Neuronal stem cell (in vitro differentiated cells): ENCODE measurements around the gene YOD1.

Experiments used
- DNase-seq: peaks from one replicate; pipeline ENCODE4 v3.0.0-alpha.2; 2013; ENCODE audit warnings: low spot score
- H2AFZ ChIP-seq: one replicate; pipeline ENCODE4 v1.6.1; 2013; ENCODE audit warnings: mild to moderate bottlenecking, low read length, inconsistent platforms
- H2AK5ac ChIP-seq: 2 replicates; pipeline ENCODE4 v1.6.1; 2013; ENCODE audit warnings: low read depth, mild to moderate bottlenecking, inconsistent platforms, low read length, moderate library complexity, mixed read lengths
- H2BK120ac ChIP-seq: 2 replicates; pipeline ENCODE4 v1.6.1; 2013; ENCODE audit warnings: low read depth, mild to moderate bottlenecking, inconsistent platforms, low read length, moderate library complexity, mixed read lengths
- H2BK12ac ChIP-seq: one replicate; pipeline ENCODE4 v1.6.1; 2013; ENCODE audit warnings: low read length, inconsistent platforms
- H2BK15ac ChIP-seq: 2 replicates; pipeline ENCODE4 v1.6.1; 2013; ENCODE audit warnings: mild to moderate bottlenecking, low read length, inconsistent platforms, mixed read lengths
- H2BK5ac ChIP-seq: one replicate; pipeline ENCODE4 v1.6.1; 2013; ENCODE audit warnings: inconsistent platforms, mild to moderate bottlenecking, low read length, moderate library complexity
- H3K14ac ChIP-seq: one replicate; pipeline ENCODE4 v1.6.1; 2013; ENCODE audit warnings: low read length, inconsistent platforms
- H3K18ac ChIP-seq: 2 replicates; pipeline ENCODE4 v1.6.1; 2013; ENCODE audit warnings: low read length, inconsistent platforms
- H3K23ac ChIP-seq: 2 replicates; pipeline ENCODE4 v1.6.1; 2013; ENCODE audit warnings: low read depth, mild to moderate bottlenecking, mixed read lengths, low read length, inconsistent platforms; ENCODE audit not compliant: poor library complexity
- H3K27ac ChIP-seq: replicated peaks from 3 replicates; pipeline ENCODE4 v1.5.1; 2013; ENCODE audit warnings: low read length, inconsistent platforms
- H3K27me3 ChIP-seq, 3 experiments: 2 replicates each; pipeline ENCODE4 v1.6.1; 2013; ENCODE audit warnings: low read length in 3 of 3, mild to moderate bottlenecking in 2 of 3, inconsistent platforms in 1 of 3, low read depth in 1 of 3, mixed read lengths in 1 of 3, moderate library complexity in 1 of 3; ENCODE audit not compliant: control insufficient read depth in 3 of 3, insufficient read depth in 3 of 3
- H3K36me3 ChIP-seq, 2 donors: replicated peaks in 1 of 2; 2 replicates each; pipeline ENCODE4 v1.6.1; 2013; ENCODE audit warnings: low read length in 2 of 2; ENCODE audit not compliant: control insufficient read depth in 2 of 2, insufficient read depth in 2 of 2
- H3K4ac ChIP-seq: 2 replicates; pipeline ENCODE4 v1.6.1; 2013; ENCODE audit warnings: inconsistent platforms, mild to moderate bottlenecking, low read length, moderate library complexity
- H3K4me1 ChIP-seq, 2 donors: 1 replicate in 1 of 2; 2 replicates in 1 of 2; pipeline ENCODE4 v1.6.1; 2013; ENCODE audit warnings: low read length in 2 of 2, low read depth in 1 of 2; ENCODE audit not compliant: control insufficient read depth in 2 of 2, insufficient read depth in 1 of 2
- H3K4me2 ChIP-seq: one replicate; pipeline ENCODE4 v1.6.1; 2013; ENCODE audit warnings: mild to moderate bottlenecking, low read length, inconsistent platforms; ENCODE audit not compliant: insufficient read depth, poor library complexity, severe bottlenecking
- H3K4me3 ChIP-seq, 2 donors: 2 replicates each; pipeline ENCODE4 v1.5.1; 2013; ENCODE audit warnings: low read length in 2 of 2, mild to moderate bottlenecking in 2 of 2, inconsistent platforms in 1 of 2, moderate library complexity in 1 of 2
- H3K79me1 ChIP-seq: one replicate; pipeline ENCODE4 v1.6.1; 2013; ENCODE audit warnings: low read depth, mild to moderate bottlenecking, inconsistent platforms, low read length, moderate library complexity
- H3K9ac ChIP-seq: one replicate; pipeline ENCODE4 v1.6.1; 2013; ENCODE audit warnings: mild to moderate bottlenecking, low read depth, low read length, inconsistent platforms; ENCODE audit not compliant: poor library complexity
- H3K9me3 ChIP-seq, 2 donors: replicated peaks in 1 of 2; 2 replicates each; pipeline versions ENCODE3 to v1.6.1; 2013; ENCODE audit warnings: low read length in 2 of 2, mild to moderate bottlenecking in 2 of 2, inconsistent platforms in 1 of 2, low read depth in 1 of 2, mixed read lengths in 1 of 2, moderate library complexity in 1 of 2; ENCODE audit not compliant: control insufficient read depth in 2 of 2, insufficient read depth in 1 of 2
- H4K8ac ChIP-seq: one replicate; pipeline ENCODE4 v1.6.1; 2013; ENCODE audit warnings: low read depth, mild to moderate bottlenecking, inconsistent platforms, low read length, moderate library complexity
- H4K91ac ChIP-seq: one replicate; pipeline ENCODE4 v1.6.1; 2013; ENCODE audit warnings: low read length, low read depth, mild to moderate bottlenecking, inconsistent platforms; ENCODE audit not compliant: poor library complexity
- WGBS, 2 donors: extraction: QIAGEN DNeasy Blood & Tissue Kit; methylation state at CpG; one replicate each; pipeline ENCODE4 v1.1.7; 2013; ENCODE audit warnings: missing lambda C conversion rate in 2 of 2, mixed read lengths in 1 of 2; ENCODE audit not compliant: insufficient read length in 2 of 2, insufficient replicate concordance in 1 of 2; ENCODE audit errors: extremely low coverage in 2 of 2; 5-methylcytosine and 5-hydroxymethylcytosine counted together

YOD1 gene

GRCh38 chr1:207009945-207010344, 41.1 kb downstream of the YOD1 start:
- no peak for DNase-seq
- Histone ChIP-seq H3K23ac (no peak overlapping the region), H3K9ac (no peak overlapping the region), H2BK15ac (no peak overlapping the region), H3K4ac (no peak overlapping the region), H3K36me3 (no peaks in the 10 kb centered on the region), H3K14ac (no peak overlapping the region), H4K8ac (no peak overlapping the region), H4K91ac (no peak overlapping the region), H3K27ac (no peak overlapping the region), H3K4me2 (no peak overlapping the region), H3K79me1 (no peaks in the 10 kb centered on the region), H3K4me3 (no peak overlapping the region), H2AK5ac (no peak overlapping the region), H3K9me3 (no peaks in the 10 kb centered on the region), H3K18ac (no peak overlapping the region), H2AFZ (no peak overlapping the region), H2BK120ac (no peak overlapping the region), H2BK5ac (no peak overlapping the region), H3K4me1 (no peaks in the 10 kb centered on the region), H3K27me3 (peaks cover 0 to 45% (median 0%) of the 10 kb centered on the region in 3 experiments), H2BK12ac (no peak overlapping the region)
- WGBS, 2 donors, result no CpG with 5 or more reads among the region's 7 CpGs

DNA sequence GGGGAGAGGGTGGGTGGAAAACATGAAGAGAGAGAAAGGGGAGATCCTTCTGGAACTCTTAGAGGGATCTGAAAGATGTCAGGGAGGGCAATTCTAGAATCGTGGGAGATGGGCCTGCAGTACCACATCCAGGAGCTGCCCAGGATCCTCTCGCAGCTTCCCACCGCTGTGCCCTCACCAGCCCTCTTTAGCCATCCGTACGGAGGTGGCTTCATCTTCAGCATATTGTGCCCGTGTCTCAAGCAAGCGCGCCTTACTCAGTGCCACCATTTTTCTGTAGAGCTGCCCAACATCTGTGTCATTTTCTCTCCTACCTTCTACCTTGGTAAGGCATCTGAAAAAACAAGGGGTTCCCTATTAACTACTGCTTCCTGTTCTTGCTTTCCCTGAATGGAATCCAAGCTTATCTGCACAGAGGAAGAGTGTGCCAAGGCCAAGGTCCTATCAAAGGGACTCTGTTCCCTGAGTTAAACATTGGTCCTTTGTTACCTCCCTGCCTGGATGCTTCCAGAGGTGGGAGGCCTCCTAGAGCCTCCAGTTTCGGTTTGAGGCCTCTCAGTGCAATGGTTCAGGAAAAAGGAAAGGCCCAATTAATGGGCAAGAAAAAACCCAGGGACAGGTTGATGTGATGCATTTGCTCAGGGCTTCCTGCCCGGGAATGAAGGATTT, 41.7 kb downstream of the YOD1 start:
- Histone ChIP-seq H2AFZ (no peak overlapping the region), H2AK5ac (no peak overlapping the region), H2BK120ac (no peak overlapping the region), H3K4ac (no peak overlapping the region), H2BK5ac (no peak overlapping the region), H3K9ac (no peak overlapping the region), H3K4me1 (no peaks in the 10 kb centered on the region), H3K9me3 (no peaks in the 10 kb centered on the region), H4K8ac (no peak overlapping the region), H2BK12ac (no peak overlapping the region), H3K27me3 (peaks cover 0 to 45% (median 0%) of the 10 kb centered on the region in 3 experiments), H3K27ac (no peak overlapping the region), H3K79me1 (no peaks in the 10 kb centered on the region), H2BK15ac (no peak overlapping the region), H3K4me3 (no peak overlapping the region), H3K18ac (no peak overlapping the region), H3K14ac (no peak overlapping the region), H3K23ac (no peak overlapping the region), H4K91ac (no peak overlapping the region), H3K36me3 (no peaks in the 10 kb centered on the region), H3K4me2 (no peak overlapping the region)
- DNase-seq, result no peak
- WGBS, 2 donors, result no CpG with 5 or more reads among the region's 10 CpGs

GRCh38 chr1:207007352-207008033, 43.5 kb downstream of the YOD1 start:
- DNase-seq, result peak; percentile 37

DNA sequence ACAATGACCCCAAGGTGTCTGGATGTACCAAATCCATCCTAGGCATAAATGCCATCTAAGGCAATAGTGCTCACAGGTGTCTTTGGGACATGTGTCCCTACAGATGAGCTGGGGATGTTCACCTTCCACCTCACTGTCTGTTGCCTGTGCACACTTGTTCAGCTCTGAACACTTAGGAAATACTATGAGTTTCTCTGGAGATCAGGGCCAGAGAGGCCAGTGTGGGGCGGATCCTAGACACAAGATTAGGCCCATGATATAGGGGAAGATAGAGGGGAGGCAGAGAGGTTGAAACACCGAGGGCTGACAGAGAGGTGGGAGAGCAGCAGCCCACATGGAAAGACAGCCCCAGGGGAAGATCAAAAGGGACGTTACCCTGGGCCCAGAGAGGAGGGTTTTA, 44.1 kb downstream of the YOD1 start:
- H2AK5ac ChIP-seq, result no peak overlapping the region
- no peak overlapping the region for H2BK15ac ChIP-seq
- peaks cover 0 to 43% (median 0%) of the 10 kb centered on the region in 3 experiments for H3K27me3 ChIP-seq
- H3K4me2 ChIP-seq, result no peak overlapping the region
- H3K18ac ChIP-seq, result no peak overlapping the region
- no CpG with 5 or more reads among the region's 3 CpGs for WGBS, 2 donors
- H2BK120ac ChIP-seq, result no peak overlapping the region
- no peak overlapping the region for H2BK12ac ChIP-seq
- H3K27ac ChIP-seq, result no peak overlapping the region
- no peaks in the 10 kb centered on the region for H3K79me1 ChIP-seq
- no peak for DNase-seq
- peaks cover 0 to 8% of the 10 kb centered on the region in 2 donors for H3K4me1 ChIP-seq
- H3K9ac ChIP-seq, result no peak overlapping the region
- H4K91ac ChIP-seq, result no peak overlapping the region
- H3K14ac ChIP-seq, result no peak overlapping the region
- no peak overlapping the region for H3K4me3 ChIP-seq
- H2AFZ ChIP-seq, result no peak overlapping the region
- H4K8ac ChIP-seq, result no peak overlapping the region
- no peaks in the 10 kb centered on the region for H3K36me3 ChIP-seq
- no peak overlapping the region for H3K4ac ChIP-seq
- H2BK5ac ChIP-seq, result no peak overlapping the region
- H3K23ac ChIP-seq, result no peak overlapping the region
- no peaks in the 10 kb centered on the region for H3K9me3 ChIP-seq

More at GRCh38 chr1:207007352-207008033, 43.5 kb downstream of the YOD1 start:
- Histone ChIP-seq H3K4me3 (no peak overlapping the region), H3K4me2 (no peak overlapping the region), H4K91ac (no peak overlapping the region), H2BK5ac (no peak overlapping the region), H3K14ac (no peak overlapping the region), H2AK5ac (no peak overlapping the region), H3K9ac (no peak overlapping the region), H2BK15ac (no peak overlapping the region), H3K27me3 (peaks cover 0 to 43% (median 0%) of the 10 kb centered on the region in 3 experiments), H3K36me3 (no peaks in the 10 kb centered on the region), H3K27ac (no peak overlapping the region), H3K23ac (no peak overlapping the region), H4K8ac (no peak overlapping the region), H2BK120ac (no peak overlapping the region), H2AFZ (no peak overlapping the region), H2BK12ac (no peak overlapping the region), H3K18ac (no peak overlapping the region), H3K9me3 (no peaks in the 10 kb centered on the region), H3K4ac (no peak overlapping the region), H3K79me1 (no peaks in the 10 kb centered on the region), H3K4me1 (peaks cover 0 to 8% of the 10 kb centered on the region in 2 donors)
- WGBS, 2 donors, result no CpG with 5 or more reads among the region's 5 CpGs
